ENCODE data around the gene PAEP. TPM values are rescaled to one million over a fixed set of nuclear protein-coding genes. Genes with fewer than 3 reads are reported as not detected.

PAEP gene
- total RNA-seq, 1 donor from 2014 or later: 0.39 TPM

DNA sequence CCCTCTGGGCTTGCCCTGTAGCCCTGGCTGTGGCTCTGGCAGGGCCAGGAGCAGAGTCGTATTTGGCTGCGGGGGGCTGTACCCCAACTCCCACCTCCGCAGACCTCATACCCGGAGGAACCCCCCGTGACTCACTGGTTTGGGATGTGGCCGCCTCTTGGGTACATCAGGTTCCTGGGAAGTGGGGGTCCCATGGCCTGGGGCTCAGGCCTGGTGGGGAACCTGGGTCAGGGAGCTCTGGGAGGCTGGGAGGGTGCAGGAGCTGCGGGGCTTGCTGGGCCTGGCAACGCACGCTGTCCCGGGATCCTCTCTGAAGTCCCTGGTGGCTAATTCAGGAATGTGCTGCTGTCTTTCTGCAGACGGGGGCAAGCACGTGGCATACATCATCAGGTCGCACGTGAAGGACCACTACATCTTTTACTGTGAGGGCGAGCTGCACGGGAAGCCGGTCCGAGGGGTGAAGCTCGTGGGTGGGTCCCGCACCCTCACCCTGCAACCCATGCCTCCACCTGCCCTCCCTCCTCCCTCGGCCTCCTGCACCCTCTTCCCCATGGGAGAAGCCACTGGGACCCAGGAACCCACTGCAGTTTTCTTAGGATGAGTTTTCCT is 37.9 kb upstream of the PAEP start:
- no peaks in the 10 kb centered on the region for H3K36me3 Mint-ChIP-seq (ENCODE audit: low read depth, unreplicated experiment)
- Histone ChIP-seq H3K27ac (ENCODE audit: low read depth, low read length) (no peak overlapping the region), H3K4me2 (ENCODE audit: low read length) (no peak overlapping the region), H3K36me3 (ENCODE audit: insufficient read depth, low read length) (no peaks in the 10 kb centered on the region), H2AFZ (ENCODE audit: low read depth, low read length) (no peak overlapping the region), H3K4me1 (ENCODE audit: insufficient read depth, low read length) (no peaks in the 10 kb centered on the region), H3K9ac (ENCODE audit: low read length) (no peak overlapping the region), H3K79me2 (ENCODE audit: insufficient read depth, low read length) (no peaks in the 10 kb centered on the region), H3K4me3 (ENCODE audit: insufficient read depth, low read depth, low read length) (no peak overlapping the region), H3K9me3 (ENCODE audit: insufficient read depth, low read depth, low read length) (no peaks in the 10 kb centered on the region), H4K20me1 (ENCODE audit: insufficient read depth, low read length) (no peaks in the 10 kb centered on the region), H3K27me3 (ENCODE audit: insufficient read depth, low read length) (peaks cover 3% of the 10 kb centered on the region)
- TF ChIP-seq, protein P1, sequence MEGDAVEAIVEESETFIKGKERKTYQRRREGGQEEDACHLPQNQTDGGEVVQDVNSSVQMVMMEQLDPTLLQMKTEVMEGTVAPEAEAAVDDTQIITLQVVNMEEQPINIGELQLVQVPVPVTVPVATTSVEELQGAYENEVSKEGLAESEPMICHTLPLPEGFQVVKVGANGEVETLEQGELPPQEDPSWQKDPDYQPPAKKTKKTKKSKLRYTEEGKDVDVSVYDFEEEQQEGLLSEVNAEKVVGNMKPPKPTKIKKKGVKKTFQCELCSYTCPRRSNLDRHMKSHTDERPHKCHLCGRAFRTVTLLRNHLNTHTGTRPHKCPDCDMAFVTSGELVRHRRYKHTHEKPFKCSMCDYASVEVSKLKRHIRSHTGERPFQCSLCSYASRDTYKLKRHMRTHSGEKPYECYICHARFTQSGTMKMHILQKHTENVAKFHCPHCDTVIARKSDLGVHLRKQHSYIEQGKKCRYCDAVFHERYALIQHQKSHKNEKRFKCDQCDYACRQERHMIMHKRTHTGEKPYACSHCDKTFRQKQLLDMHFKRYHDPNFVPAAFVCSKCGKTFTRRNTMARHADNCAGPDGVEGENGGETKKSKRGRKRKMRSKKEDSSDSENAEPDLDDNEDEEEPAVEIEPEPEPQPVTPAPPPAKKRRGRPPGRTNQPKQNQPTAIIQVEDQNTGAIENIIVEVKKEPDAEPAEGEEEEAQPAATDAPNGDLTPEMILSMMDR (IDR thresholded peaks at IDR 0.05; ENCODE audit: insufficient read depth, low read depth, low read length): no peak
- TF ChIP-seq EZH2 (IDR thresholded peaks at IDR 0.05; ENCODE audit: insufficient read depth, low read length): no peak
- DNase-seq (ENCODE audit: low read depth) (no peak), FAIRE-seq (no peak)
- peaks cover 9% of the 10 kb centered on the region for H3K27me3 Mint-ChIP-seq (ENCODE audit: low read depth, unreplicated experiment)
- peaks cover 7% of the 10 kb centered on the region for H3K4me1 Mint-ChIP-seq (ENCODE audit: low read depth, unreplicated experiment)
- H3K9me3 Mint-ChIP-seq (ENCODE audit: unreplicated experiment): no peaks in the 10 kb centered on the region
- H3K27ac Mint-ChIP-seq (ENCODE audit: unreplicated experiment): no peak overlapping the region
- H3K4me3 Mint-ChIP-seq (ENCODE audit: unreplicated experiment): no peak overlapping the region

DNA sequence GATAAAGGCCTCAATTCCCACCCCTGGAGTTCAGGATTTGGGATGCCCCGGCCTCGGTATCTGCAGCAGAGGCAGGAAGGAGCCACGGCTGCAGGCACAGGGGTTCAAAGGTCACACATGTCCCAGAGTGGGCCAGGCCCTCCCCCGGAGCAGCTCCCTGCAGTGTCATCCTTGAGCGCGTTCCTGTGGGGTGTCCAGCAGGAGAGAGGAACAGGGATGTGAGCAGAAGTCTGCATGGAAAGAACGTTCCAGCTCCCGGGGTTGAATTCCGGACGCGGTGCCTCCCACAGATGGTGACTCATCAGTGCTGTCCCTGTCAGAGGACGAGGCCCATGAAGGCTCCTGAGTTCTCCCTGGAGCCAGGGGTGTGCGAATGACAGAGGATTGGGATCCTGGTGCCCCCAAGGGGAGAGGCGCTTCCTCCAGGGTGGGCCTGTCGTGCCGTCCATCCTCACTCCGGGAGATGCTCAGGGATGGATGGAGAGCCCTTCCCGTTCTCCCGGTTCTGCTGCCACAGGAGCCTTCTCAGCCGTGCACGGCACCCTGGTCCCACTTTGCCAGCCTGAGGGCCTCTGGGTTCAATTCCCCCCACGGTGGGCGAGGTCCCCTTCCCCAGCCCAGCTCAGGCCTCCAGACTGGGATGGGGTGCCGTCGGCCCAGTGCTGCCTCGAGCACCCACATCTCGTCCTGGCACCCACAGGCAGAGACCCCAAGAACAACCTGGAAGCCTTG is 37.3 kb upstream of the PAEP start:
- Histone ChIP-seq H3K4me1 (ENCODE audit: insufficient read depth, low read length) (no peaks in the 10 kb centered on the region), H3K36me3 (ENCODE audit: insufficient read depth, low read length) (no peaks in the 10 kb centered on the region), H3K9me3 (ENCODE audit: insufficient read depth, low read depth, low read length) (no peaks in the 10 kb centered on the region), H3K27me3 (ENCODE audit: insufficient read depth, low read length) (peaks cover 3% of the 10 kb centered on the region), H3K4me2 (ENCODE audit: low read length) (no peak overlapping the region), H3K9ac (ENCODE audit: low read length) (no peak overlapping the region), H2AFZ (ENCODE audit: low read depth, low read length) (no peak overlapping the region), H3K4me3 (ENCODE audit: insufficient read depth, low read depth, low read length) (no peak overlapping the region), H3K27ac (ENCODE audit: low read depth, low read length) (no peak overlapping the region), H4K20me1 (ENCODE audit: insufficient read depth, low read length) (no peaks in the 10 kb centered on the region), H3K79me2 (ENCODE audit: insufficient read depth, low read length) (no peaks in the 10 kb centered on the region)
- H3K36me3 Mint-ChIP-seq (ENCODE audit: low read depth, unreplicated experiment): no peaks in the 10 kb centered on the region
- no peak for FAIRE-seq
- peaks cover 9% of the 10 kb centered on the region for H3K4me1 Mint-ChIP-seq (ENCODE audit: low read depth, unreplicated experiment)
- no peak overlapping the region for H3K27ac Mint-ChIP-seq (ENCODE audit: unreplicated experiment)
- TF ChIP-seq EZH2 (IDR thresholded peaks at IDR 0.05; ENCODE audit: insufficient read depth, low read length): no peak
- TF ChIP-seq, protein P1 (IDR thresholded peaks at IDR 0.05; ENCODE audit: insufficient read depth, low read depth, low read length): no peak
- H3K9me3 Mint-ChIP-seq (ENCODE audit: unreplicated experiment): no peaks in the 10 kb centered on the region
- DNase-seq (ENCODE audit: low read depth): no peak
- H3K27me3 Mint-ChIP-seq (ENCODE audit: low read depth, unreplicated experiment): peaks cover 9% of the 10 kb centered on the region
- H3K4me3 Mint-ChIP-seq (ENCODE audit: unreplicated experiment): no peak overlapping the region

Data from astrocyte (in vitro differentiated cells and primary cell).